Measurements from ENCODE around the gene KCNK6. TPM values are rescaled to one million over a fixed set of nuclear protein-coding genes. Genes with fewer than 3 reads are reported as not detected.

Gene KCNK6
- total and polyA plus RNA-seq, 5 donors from 2014 or later: 2.6 to 8.7 (median 2.8) TPM

DNA sequence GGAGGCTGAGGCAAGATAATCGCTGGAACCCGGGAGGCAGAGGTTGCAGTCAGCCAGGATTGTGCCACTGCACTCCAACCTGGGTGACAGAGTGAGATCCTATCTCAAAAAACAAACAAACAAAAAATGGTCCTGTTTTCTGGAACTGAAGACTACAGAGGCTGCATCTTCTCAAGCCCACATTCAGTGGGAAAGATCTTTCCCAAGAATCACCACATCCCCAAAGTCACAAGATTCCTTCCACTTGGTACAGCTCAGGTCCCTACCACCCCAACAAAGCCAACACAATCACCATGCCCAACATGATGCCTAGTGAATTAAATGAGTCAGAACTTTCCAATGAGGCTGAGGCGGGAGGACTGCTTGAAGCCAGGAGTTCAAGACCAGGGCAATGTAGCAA, 31.2 kb downstream of the KCNK6 start:
- no peak overlapping the region for H3K27ac ChIP-seq (ENCODE audit: insufficient read depth, low read length, poor library complexity, severe bottlenecking)
- no peak for ATAC-seq (ENCODE audit: low read depth in 2 of 2)
- Mint-ChIP-seq H3K27me3 (peaks cover 2% of the 10 kb centered on the region), H3K9me3 (no peaks in the 10 kb centered on the region), H3K4me3 (no peak overlapping the region), H3K27ac (no peak overlapping the region), H3K4me1 (no peaks in the 10 kb centered on the region), H3K36me3 (peaks cover 6% of the 10 kb centered on the region)
- H3K9me3 ChIP-seq (ENCODE audit: control insufficient read depth in 2 of 2, low read length in 2 of 2): no peaks in the 10 kb centered on the region
- no peaks in the 10 kb centered on the region for H3K27me3 ChIP-seq (ENCODE audit: control insufficient read depth, insufficient read depth, low read length)
- no peaks in the 10 kb centered on the region for H3K36me3 ChIP-seq (ENCODE audit: control insufficient read depth, insufficient read depth, low read length)
- no peaks in the 10 kb centered on the region for H3K4me1 ChIP-seq (ENCODE audit: control insufficient read depth, insufficient read depth, low read length, poor library complexity, severe bottlenecking)
- H3K4me3 ChIP-seq (ENCODE audit: low read depth, low read length): no peak overlapping the region
- DNase-seq: no peak

GRCh38 chr19:38351865-38352395, 32.3 kb downstream of the KCNK6 start:
- H3K9me3 ChIP-seq (ENCODE audit: control insufficient read depth in 2 of 2, low read length in 2 of 2): no peaks in the 10 kb centered on the region
- ATAC-seq (ENCODE audit: low read depth in 2 of 2) (no peak), DNase-seq (no peak)
- H3K4me1 ChIP-seq (ENCODE audit: control insufficient read depth, insufficient read depth, low read length, poor library complexity, severe bottlenecking): no peaks in the 10 kb centered on the region
- H3K27me3 ChIP-seq (ENCODE audit: control insufficient read depth, insufficient read depth, low read length): no peaks in the 10 kb centered on the region
- no peaks in the 10 kb centered on the region for H3K9me3 Mint-ChIP-seq
- H3K27ac ChIP-seq (ENCODE audit: insufficient read depth, low read length, poor library complexity, severe bottlenecking): no peak overlapping the region
- no peak overlapping the region for H3K4me3 ChIP-seq (ENCODE audit: low read depth, low read length)
- H3K27me3 Mint-ChIP-seq: peaks cover 4% of the 10 kb centered on the region
- H3K27ac Mint-ChIP-seq: no peak overlapping the region
- H3K4me3 Mint-ChIP-seq: no peak overlapping the region
- no peaks in the 10 kb centered on the region for H3K4me1 Mint-ChIP-seq
- H3K36me3 ChIP-seq (ENCODE audit: control insufficient read depth, insufficient read depth, low read length): no peaks in the 10 kb centered on the region
- H3K36me3 Mint-ChIP-seq: no peaks in the 10 kb centered on the region

GRCh38 chr19:38352611-38353010, 33.0 kb downstream of the KCNK6 start:
- Histone ChIP-seq H3K27ac (ENCODE audit: insufficient read depth, low read length, poor library complexity, severe bottlenecking) (no peak overlapping the region), H3K27me3 (ENCODE audit: control insufficient read depth, insufficient read depth, low read length) (no peaks in the 10 kb centered on the region), H3K9me3 (ENCODE audit: control insufficient read depth in 2 of 2, low read length in 2 of 2) (no peaks in the 10 kb centered on the region), H3K4me1 (ENCODE audit: control insufficient read depth, insufficient read depth, low read length, poor library complexity, severe bottlenecking) (no peaks in the 10 kb centered on the region), H3K36me3 (ENCODE audit: control insufficient read depth, insufficient read depth, low read length) (no peaks in the 10 kb centered on the region), H3K4me3 (ENCODE audit: low read depth, low read length) (no peak overlapping the region)
- Mint-ChIP-seq H3K27me3 (peaks cover 4% of the 10 kb centered on the region), H3K27ac (no peak overlapping the region), H3K4me3 (no peak overlapping the region), H3K36me3 (no peaks in the 10 kb centered on the region), H3K9me3 (no peaks in the 10 kb centered on the region), H3K4me1 (no peaks in the 10 kb centered on the region)
- ATAC-seq (ENCODE audit: low read depth in 2 of 2) (no peak), DNase-seq (no peak)

DNA sequence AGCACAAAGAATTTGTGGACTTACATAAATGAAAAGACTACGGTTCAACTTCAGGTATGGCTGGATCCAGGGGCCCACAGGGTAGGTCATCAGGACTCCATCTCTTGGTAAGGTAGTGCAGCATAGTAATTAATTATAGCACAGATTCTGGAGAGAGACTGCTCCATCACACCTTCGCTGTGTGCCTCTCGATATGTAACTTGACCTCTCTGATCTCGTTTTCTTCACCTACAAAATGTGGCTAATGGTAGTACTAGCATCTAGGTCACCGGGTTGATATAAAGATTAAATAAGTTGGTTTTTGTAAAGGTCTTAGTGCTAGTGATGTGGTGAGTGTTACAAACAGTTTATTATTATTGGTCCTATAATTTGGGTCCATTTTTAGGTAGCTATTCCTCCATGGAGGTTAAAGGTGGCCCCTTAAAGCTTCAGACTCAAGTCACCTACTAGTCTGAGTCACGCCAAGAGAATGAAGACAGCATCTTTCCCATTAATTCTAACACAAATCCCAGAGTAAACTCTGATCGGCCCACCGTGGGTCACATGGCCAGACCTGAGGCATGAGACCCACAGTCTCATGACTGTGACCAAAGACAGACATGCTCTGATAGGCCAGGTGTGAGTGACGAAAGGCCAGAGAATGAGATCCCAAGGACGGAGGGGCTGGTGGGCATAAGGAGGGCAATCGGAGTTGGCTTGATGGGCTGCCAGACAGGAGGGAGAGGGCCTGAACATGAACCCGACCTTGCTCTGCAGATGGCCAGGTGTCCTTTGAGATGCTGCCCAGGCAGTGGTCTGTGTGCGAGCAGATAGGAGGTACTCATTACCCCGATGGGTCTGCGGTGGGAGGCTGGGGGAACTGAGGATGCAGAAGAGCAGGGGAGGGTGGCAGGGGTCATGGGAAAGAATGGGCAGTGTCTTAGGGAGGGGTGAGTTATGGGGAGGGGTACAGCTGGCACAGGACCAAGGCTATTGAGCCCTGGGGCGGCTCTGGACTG, 36.4 kb downstream of the KCNK6 start:
- Mint-ChIP-seq H3K36me3 (no peaks in the 10 kb centered on the region), H3K4me3 (no peak overlapping the region), H3K4me1 (peaks cover 0 to 6% (median 2%) of the 10 kb centered on the region in 4 donors), H3K27me3 (peaks cover 25% of the 10 kb centered on the region), H3K9me3 (peaks cover 0 to 2% (median 0%) of the 10 kb centered on the region in 7 donors), H3K27ac (no peak overlapping the region)
- H3K36me3 ChIP-seq (ENCODE audit: control insufficient read depth, insufficient read depth, low read length): no peaks in the 10 kb centered on the region
- H3K4me1 ChIP-seq (ENCODE audit: control insufficient read depth, insufficient read depth, low read length, poor library complexity, severe bottlenecking): no peaks in the 10 kb centered on the region
- no peak overlapping the region for H3K27ac ChIP-seq (ENCODE audit: insufficient read depth, low read length, poor library complexity, severe bottlenecking)
- DNase-seq: no peak
- no peak for ATAC-seq (ENCODE audit: low read depth in 2 of 2)
- no peak overlapping the region for H3K4me3 ChIP-seq (ENCODE audit: low read depth, low read length)
- H3K9me3 ChIP-seq (ENCODE audit: control insufficient read depth in 2 of 2, low read length in 2 of 2): no peaks in the 10 kb centered on the region
- no peaks in the 10 kb centered on the region for H3K27me3 ChIP-seq (ENCODE audit: control insufficient read depth, insufficient read depth, low read length)

- no peak overlapping the region for H3K4me3 ChIP-seq (ENCODE audit: low read depth, low read length)
- peak overlapping the region in 1 of 3 donors; percentile 47 for H3K27ac Mint-ChIP-seq
- DNase-seq: no peak
- peaks cover 0 to 14% (median 6%) of the 10 kb centered on the region in 4 donors for H3K4me1 Mint-ChIP-seq
- no peaks in the 10 kb centered on the region for H3K36me3 Mint-ChIP-seq
- ATAC-seq (ENCODE audit: low read depth in 2 of 2): no peak
- no peaks in the 10 kb centered on the region for H3K27me3 ChIP-seq (ENCODE audit: control insufficient read depth, insufficient read depth, low read length)
- no peak overlapping the region for H3K4me3 Mint-ChIP-seq
- H3K9me3 ChIP-seq (ENCODE audit: control insufficient read depth in 2 of 2, low read length in 2 of 2): no peaks in the 10 kb centered on the region
- H3K36me3 ChIP-seq (ENCODE audit: control insufficient read depth, insufficient read depth, low read length): no peaks in the 10 kb centered on the region
- peaks cover 16% of the 10 kb centered on the region for H3K4me1 ChIP-seq (ENCODE audit: control insufficient read depth, insufficient read depth, low read length, poor library complexity, severe bottlenecking)
- no peak overlapping the region for H3K27ac ChIP-seq (ENCODE audit: insufficient read depth, low read length, poor library complexity, severe bottlenecking)
- H3K9me3 Mint-ChIP-seq: peaks cover 0 to 2% (median 0%) of the 10 kb centered on the region in 7 donors
- H3K27me3 Mint-ChIP-seq: peaks cover 32% of the 10 kb centered on the region
These were observed 38.4 kb downstream of the KCNK6 start for GRCh38 chr19:38358071-38358470.

GRCh38 chr19:38359242-38360021, 39.8 kb downstream of the KCNK6 start:
- Histone ChIP-seq H3K27ac (ENCODE audit: insufficient read depth, low read length, poor library complexity, severe bottlenecking) (no peak overlapping the region), H3K4me3 (ENCODE audit: low read depth, low read length) (no peak overlapping the region), H3K9me3 (ENCODE audit: control insufficient read depth in 2 of 2, low read length in 2 of 2) (no peaks in the 10 kb centered on the region), H3K27me3 (ENCODE audit: control insufficient read depth, insufficient read depth, low read length) (no peaks in the 10 kb centered on the region), H3K4me1 (ENCODE audit: control insufficient read depth, insufficient read depth, low read length, poor library complexity, severe bottlenecking) (peaks cover 18% of the 10 kb centered on the region), H3K36me3 (ENCODE audit: control insufficient read depth, insufficient read depth, low read length) (no peaks in the 10 kb centered on the region)
- Mint-ChIP-seq H3K4me3 (peak overlapping the region in 3 of 4 donors; percentile 2 to 65 (median 34)), H3K36me3 (no peaks in the 10 kb centered on the region), H3K27ac (peak overlapping the region in 1 of 3 donors; percentile 81), H3K4me1 (peaks cover 0 to 18% (median 6%) of the 10 kb centered on the region in 4 donors), H3K9me3 (peaks cover 0 to 2% (median 0%) of the 10 kb centered on the region in 7 donors), H3K27me3 (peaks cover 32% of the 10 kb centered on the region)
- ATAC-seq (ENCODE audit: low read depth in 2 of 2) (no peak), DNase-seq (no peak)

- Mint-ChIP-seq H3K4me3 (peak overlapping the region; percentile 54 to 87 (median 77)), H3K9me3 (peaks cover 0 to 3% (median 0%) of the 10 kb centered on the region in 7 donors), H3K27me3 (peaks cover 32% of the 10 kb centered on the region), H3K36me3 (no peaks in the 10 kb centered on the region), H3K4me1 (peaks cover 0 to 18% (median 6%) of the 10 kb centered on the region in 4 donors), H3K27ac (peak overlapping the region in 1 of 3 donors; percentile 81)
- Histone ChIP-seq H3K4me1 (ENCODE audit: control insufficient read depth, insufficient read depth, low read length, poor library complexity, severe bottlenecking) (peaks cover 18% of the 10 kb centered on the region), H3K27me3 (ENCODE audit: control insufficient read depth, insufficient read depth, low read length) (no peaks in the 10 kb centered on the region), H3K27ac (ENCODE audit: insufficient read depth, low read length, poor library complexity, severe bottlenecking) (no peak overlapping the region), H3K36me3 (ENCODE audit: control insufficient read depth, insufficient read depth, low read length) (no peaks in the 10 kb centered on the region), H3K9me3 (ENCODE audit: control insufficient read depth in 2 of 2, low read length in 2 of 2) (no peaks in the 10 kb centered on the region), H3K4me3 (ENCODE audit: low read depth, low read length) (no peak overlapping the region)
- ATAC-seq (ENCODE audit: low read depth in 2 of 2): no peak
- DNase-seq: no peak
These were observed 40.7 kb downstream of the KCNK6 start for GRCh38 chr19:38360351-38360750.

All from CD4-positive, CD25-positive, alpha-beta regulatory T cell (primary cell).